OCI-LY3 (cell line): ENCODE data around the gene NCLN.

Experiments
- H2AFZ ChIP-seq: fragments of 200-600, 300-600 bp; shearing (Covaris generic); 2 replicates; pipeline ENCODE4 v1.6.0; 2014; ENCODE audit warnings: antibody characterized with exemption, low read depth, low read length
- H3K27ac ChIP-seq: fragments of 200-600, 300-600 bp; sonication (generic); 2 replicates; pipeline ENCODE4 v1.5.1; 2014; ENCODE audit warnings: mild to moderate bottlenecking, low read length, moderate library complexity, mixed read lengths
- H3K27me3 ChIP-seq: fragments of 200-600, 300-600 bp; sonication (generic); 2 replicates; pipeline ENCODE4 v1.6.1; 2014; ENCODE audit warnings: low read depth, low read length, mixed read lengths
- H3K36me3 ChIP-seq: fragments of 200-600, 300-600 bp; sonication (generic); replicated peaks from 2 replicates; pipeline ENCODE3; 2014; ENCODE audit warnings: low read depth, low read length, mixed read lengths
- H3K4me1 ChIP-seq: fragments of 300-600, 200-600 bp; sonication (generic); 2 replicates; pipeline ENCODE4 v1.6.1; 2014; ENCODE audit warnings: low read length, mixed read lengths
- H3K4me2 ChIP-seq: fragments of 200-600, 300-600 bp; sonication (generic); 2 replicates; pipeline ENCODE4 v1.6.1; 2014; ENCODE audit warnings: low read length, mixed read lengths
- H3K4me3 ChIP-seq: fragments of 300-600, 200-600 bp; sonication (generic); 2 replicates; pipeline ENCODE4 v1.5.1; 2014; ENCODE audit warnings: antibody characterized with exemption, mild to moderate bottlenecking, low read length, moderate library complexity
- H3K79me2 ChIP-seq: fragments of 300-600, 200-600 bp; shearing (Covaris generic); 2 replicates; pipeline ENCODE4 v1.6.1; 2014; ENCODE audit warnings: mild to moderate bottlenecking, low read length, mixed read lengths
- H3K9ac ChIP-seq: fragments of 300-600, 200-600 bp; shearing (Covaris generic); 2 replicates; pipeline ENCODE4 v1.6.0; 2014; ENCODE audit warnings: mild to moderate bottlenecking, low read length, moderate library complexity
- H3K9me3 ChIP-seq: fragments of 200-600, 300-600 bp; shearing (Covaris generic); 2 replicates; pipeline ENCODE4 v1.6.1; 2014; ENCODE audit warnings: low read length, mixed read lengths; ENCODE audit not compliant: insufficient read depth
- H4K20me1 ChIP-seq: fragments of 200-600, 300-600 bp; sonication (generic); 2 replicates; pipeline ENCODE4 v1.6.1; 2016; ENCODE audit warnings: low read length, mixed read lengths; ENCODE audit not compliant: insufficient read depth
- EZH2phosphoT487 ChIP-seq: fragments of 200-600 bp; shearing (Covaris generic); IDR thresholded peaks from 2 replicates; pipeline ENCODE4 v1.6.1; 2018; ENCODE audit warnings: antibody characterized with exemption, mixed run types, low read depth
- TF ChIP-seq, protein P1 (sequence below): fragments of 200-600, 300-600 bp; sonication (generic); IDR thresholded peaks from 2 replicates; pipeline ENCODE4 v1.5.1; 2014; ENCODE audit warnings: antibody characterized with exemption, low read length, low read depth

NCLN gene

DNA sequence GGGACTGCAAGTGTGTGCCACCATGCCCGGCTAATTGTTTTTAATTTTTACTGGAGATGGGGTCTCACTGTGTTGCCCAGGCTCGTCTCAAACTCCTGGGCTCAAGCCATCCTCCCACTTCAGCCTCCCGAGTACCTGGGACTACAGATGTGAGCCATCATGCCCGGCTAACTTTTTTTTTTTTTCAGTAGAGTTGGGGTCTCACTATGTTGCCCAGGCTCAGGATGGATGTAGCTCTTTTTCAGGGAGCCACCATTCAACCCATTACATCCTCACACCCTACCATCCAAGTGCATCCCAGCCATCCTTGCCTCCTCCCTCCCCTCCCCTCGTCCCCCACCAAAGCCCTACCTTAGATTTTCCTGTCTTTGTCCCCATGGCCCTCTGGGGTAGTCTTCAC, 53.6 kb downstream of the NCLN start:
- H3K27ac ChIP-seq, result no peak overlapping the region
- H3K4me1 ChIP-seq, result no peaks in the 10 kb centered on the region
- H3K9ac ChIP-seq, result no peak overlapping the region
- H4K20me1 ChIP-seq, result 0 out of 2 replicates have a peak, but pooled peaks cover 3% of the 10 kb centered on the region
- H3K79me2 ChIP-seq, result no peaks in the 10 kb centered on the region
- TF ChIP-seq, protein P1, sequence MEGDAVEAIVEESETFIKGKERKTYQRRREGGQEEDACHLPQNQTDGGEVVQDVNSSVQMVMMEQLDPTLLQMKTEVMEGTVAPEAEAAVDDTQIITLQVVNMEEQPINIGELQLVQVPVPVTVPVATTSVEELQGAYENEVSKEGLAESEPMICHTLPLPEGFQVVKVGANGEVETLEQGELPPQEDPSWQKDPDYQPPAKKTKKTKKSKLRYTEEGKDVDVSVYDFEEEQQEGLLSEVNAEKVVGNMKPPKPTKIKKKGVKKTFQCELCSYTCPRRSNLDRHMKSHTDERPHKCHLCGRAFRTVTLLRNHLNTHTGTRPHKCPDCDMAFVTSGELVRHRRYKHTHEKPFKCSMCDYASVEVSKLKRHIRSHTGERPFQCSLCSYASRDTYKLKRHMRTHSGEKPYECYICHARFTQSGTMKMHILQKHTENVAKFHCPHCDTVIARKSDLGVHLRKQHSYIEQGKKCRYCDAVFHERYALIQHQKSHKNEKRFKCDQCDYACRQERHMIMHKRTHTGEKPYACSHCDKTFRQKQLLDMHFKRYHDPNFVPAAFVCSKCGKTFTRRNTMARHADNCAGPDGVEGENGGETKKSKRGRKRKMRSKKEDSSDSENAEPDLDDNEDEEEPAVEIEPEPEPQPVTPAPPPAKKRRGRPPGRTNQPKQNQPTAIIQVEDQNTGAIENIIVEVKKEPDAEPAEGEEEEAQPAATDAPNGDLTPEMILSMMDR, result no peak
- TF ChIP-seq EZH2phosphoT487, result no peak
- no peaks in the 10 kb centered on the region for H3K27me3 ChIP-seq
- no peak overlapping the region for H3K4me3 ChIP-seq
- no peak overlapping the region for H2AFZ ChIP-seq
- no peaks in the 10 kb centered on the region for H3K9me3 ChIP-seq
- no peaks in the 10 kb centered on the region for H3K36me3 ChIP-seq
- H3K4me2 ChIP-seq, result no peak overlapping the region

DNA sequence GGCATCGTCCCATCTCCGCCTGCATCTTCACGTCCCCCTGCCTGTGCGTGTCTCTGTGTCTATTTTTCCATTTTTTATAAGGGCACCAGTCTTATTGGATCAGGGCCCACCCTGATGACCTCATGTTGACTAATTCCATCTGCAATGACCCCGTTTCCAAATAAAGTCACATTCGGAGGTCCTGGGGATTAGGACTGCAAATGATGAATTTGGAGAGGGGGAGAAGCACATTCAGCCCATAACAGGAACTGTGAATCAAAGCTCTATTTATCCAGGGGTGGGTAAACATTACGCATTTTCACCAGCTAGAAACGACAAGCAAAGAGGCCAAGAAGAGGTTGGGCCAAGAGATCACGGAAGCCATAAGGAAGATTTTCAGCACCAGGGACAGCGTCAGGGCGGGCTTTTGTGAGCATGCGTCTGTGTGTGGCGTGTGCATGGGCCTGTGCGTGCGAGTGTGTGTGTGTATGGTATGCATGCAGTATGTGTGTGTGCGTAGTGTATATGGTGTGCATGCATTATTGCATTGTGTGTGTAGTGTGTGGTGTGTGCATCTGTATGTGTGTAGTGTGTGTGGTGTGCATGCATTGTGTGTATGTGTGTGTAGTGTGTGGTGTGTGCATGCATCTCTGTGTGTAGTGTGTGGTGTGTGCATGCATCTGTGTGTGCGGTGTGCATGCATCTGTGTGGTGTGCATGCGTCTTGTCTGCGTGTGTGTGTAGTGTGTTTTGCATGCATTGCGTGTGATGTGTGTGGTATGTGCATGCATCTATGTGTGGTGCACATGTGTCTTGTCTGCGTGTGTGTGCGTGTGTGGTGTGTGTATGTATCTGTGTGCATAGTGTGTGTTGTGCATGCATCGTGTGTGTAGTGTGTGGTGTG, 58.3 kb downstream of the NCLN start:
- no peaks in the 10 kb centered on the region for H3K36me3 ChIP-seq
- H2AFZ ChIP-seq, result no peak overlapping the region
- no peaks in the 10 kb centered on the region for H3K4me1 ChIP-seq
- TF ChIP-seq, protein P1, result no peak
- no peak for TF ChIP-seq EZH2phosphoT487
- no peak overlapping the region for H3K9ac ChIP-seq
- no peak overlapping the region for H3K4me3 ChIP-seq
- H3K9me3 ChIP-seq, result no peaks in the 10 kb centered on the region
- H3K79me2 ChIP-seq, result no peaks in the 10 kb centered on the region
- H3K27ac ChIP-seq, result no peak overlapping the region
- H3K27me3 ChIP-seq, result no peaks in the 10 kb centered on the region
- no peak overlapping the region for H3K4me2 ChIP-seq
- H4K20me1 ChIP-seq, result 0 out of 2 replicates have a peak, but pooled peaks cover 7% of the 10 kb centered on the region

DNA sequence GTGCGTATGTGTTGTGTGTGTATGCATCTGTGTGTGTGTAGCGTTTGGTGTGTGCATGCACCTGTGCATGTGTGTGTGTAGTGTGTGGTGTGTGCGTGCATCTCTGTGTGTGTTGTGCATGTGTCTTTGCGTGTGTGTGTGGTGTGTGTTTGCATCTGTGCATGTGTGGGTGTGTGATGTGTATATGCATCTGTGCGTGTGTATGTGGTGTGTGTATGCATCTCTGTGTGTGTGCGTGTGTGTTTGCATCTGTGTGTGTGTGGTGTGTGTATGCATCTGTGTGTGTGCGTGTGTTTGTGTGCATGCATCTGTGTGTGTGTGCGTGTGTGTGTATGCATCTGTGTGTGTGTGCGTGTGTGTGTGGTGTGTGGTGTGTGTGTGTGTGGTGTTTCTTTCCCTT, 59.3 kb downstream of the NCLN start:
- Histone ChIP-seq H3K27me3 (no peaks in the 10 kb centered on the region), H3K9me3 (no peaks in the 10 kb centered on the region), H3K36me3 (no peaks in the 10 kb centered on the region), H3K4me2 (no peak overlapping the region), H3K79me2 (no peaks in the 10 kb centered on the region), H4K20me1 (0 out of 2 replicates have a peak, but pooled peaks cover 7% of the 10 kb centered on the region), H3K4me3 (no peak overlapping the region), H3K9ac (no peak overlapping the region), H3K27ac (no peak overlapping the region), H2AFZ (no peak overlapping the region), H3K4me1 (no peaks in the 10 kb centered on the region)
- no peak for TF ChIP-seq EZH2phosphoT487
- TF ChIP-seq, protein P1, result no peak

DNA sequence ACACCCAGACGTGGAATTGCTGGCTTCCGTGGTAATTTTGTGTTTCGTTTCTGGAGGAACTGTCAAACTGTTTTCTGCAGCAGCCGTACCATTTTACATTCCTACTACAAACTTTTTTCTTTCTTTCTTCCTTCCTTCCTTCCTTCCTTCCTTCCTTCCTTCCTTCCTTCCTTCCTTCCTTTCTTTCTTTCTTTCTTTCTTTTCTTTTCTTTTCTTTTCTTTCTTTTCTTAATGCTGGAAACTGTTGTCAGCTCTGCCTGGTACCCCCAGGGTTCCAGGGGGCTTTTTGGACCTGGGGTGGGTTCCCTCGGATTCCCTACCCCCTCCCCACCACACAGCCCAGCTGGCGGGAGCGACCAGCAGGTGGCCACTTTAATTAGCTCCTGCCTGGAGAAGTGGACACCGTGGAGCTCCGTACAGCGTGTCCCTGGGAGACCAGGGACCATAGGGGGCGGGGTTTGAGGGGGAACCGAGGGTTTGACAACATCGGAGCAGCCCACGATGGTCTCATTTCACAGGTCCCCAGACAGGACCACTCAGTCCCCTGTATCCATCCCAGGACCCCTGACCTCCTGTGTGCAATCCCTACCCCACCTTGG, 63.1 kb downstream of the NCLN start:
- Histone ChIP-seq H3K27me3 (no peaks in the 10 kb centered on the region), H2AFZ (no peak overlapping the region), H3K36me3 (no peaks in the 10 kb centered on the region), H4K20me1 (0 out of 2 replicates have a peak, but pooled peaks cover 7% of the 10 kb centered on the region), H3K9ac (no peak overlapping the region), H3K4me3 (no peak overlapping the region), H3K79me2 (no peaks in the 10 kb centered on the region), H3K4me1 (no peaks in the 10 kb centered on the region), H3K4me2 (no peak overlapping the region), H3K27ac (no peak overlapping the region), H3K9me3 (no peaks in the 10 kb centered on the region)
- TF ChIP-seq, protein P1, result no peak
- no peak for TF ChIP-seq EZH2phosphoT487
